Measurements from ENCODE around the gene NOXO1.

GRCh38 chr16:1961651-1962067 is 19.6 kb downstream of the NOXO1 start:
- TF ChIP-seq CTCF (conservative IDR thresholded peaks at IDR 0.05 in 1 of 2, IDR thresholded peaks at IDR 0.05 in 1 of 2; ENCODE audit: extremely low read depth in 1 of 2, insufficient read depth in 1 of 2, low read depth in 1 of 2, low read length in 2 of 2), result no peak
- TF ChIP-seq EZH2 (IDR thresholded peaks at IDR 0.05; ENCODE audit: borderline replicate concordance, low read length), result no peak
